GM23338 (cell line): ENCODE data around the gene NLRP1. TPM values are rescaled to one million over a fixed set of nuclear protein-coding genes. Genes with fewer than 3 reads are reported as not detected.
A peak's percentile ranks its signal among the peaks of the same experiment; 100 is the strongest.

Experiments used
- ATAC-seq: fragments of 200-7000 bp; cut with Tn5 transposase; 3 replicates; pipeline ENCODE4 v1.9.1; 2020
- DNase-seq: peaks from one replicate; pipeline ENCODE4 v3.0.0-alpha.2; 2015; ENCODE audit warnings: low spot score
- H2AFZ ChIP-seq: fragments of 200-600 bp; sonication (generic); 2 replicates; pipeline ENCODE4 v1.8.0; 2016; ENCODE audit warnings: antibody characterized with exemption, mild to moderate bottlenecking, moderate library complexity
- H3F3A ChIP-seq: fragments of 200-600 bp; sonication (generic); replicated peaks from 2 replicates; pipeline ENCODE4 v1.8.0; 2017; ENCODE audit warnings: antibody characterized with exemption, mixed run types, low read depth
- H3K27ac ChIP-seq: fragments of 200-600 bp; sonication (generic); 2 replicates; pipeline ENCODE4 v1.6.1; 2016; ENCODE audit warnings: low read depth
- H3K27me3 ChIP-seq: fragments of 200-600 bp; sonication (generic); 2 replicates; pipeline ENCODE4 v1.8.0; 2016; ENCODE audit warnings: mild to moderate bottlenecking, mixed run types, moderate library complexity; ENCODE audit not compliant: insufficient read depth
- H3K36me3 ChIP-seq: fragments of 200-600 bp; sonication (generic); 2 replicates; pipeline ENCODE4 v1.8.0; 2016; ENCODE audit warnings: mild to moderate bottlenecking; ENCODE audit not compliant: insufficient read depth
- H3K4me1 ChIP-seq: fragments of 200-600 bp; sonication (generic); 2 replicates; pipeline ENCODE4 v1.8.0; 2016; ENCODE audit warnings: mild to moderate bottlenecking, moderate library complexity; ENCODE audit not compliant: insufficient read depth
- H3K4me2 ChIP-seq: fragments of 200-600 bp; sonication (generic); 2 replicates; pipeline ENCODE4 v1.7.1; 2017; ENCODE audit warnings: mixed run types
- H3K4me3 ChIP-seq: fragments of 200-600 bp; sonication (generic); 2 replicates; pipeline ENCODE4 v1.6.1; 2016; ENCODE audit warnings: mixed run types
- H3K79me2 ChIP-seq: fragments of 200-600 bp; sonication (generic); replicated peaks from 2 replicates; pipeline ENCODE4 v1.8.0; 2017; ENCODE audit warnings: mild to moderate bottlenecking; ENCODE audit not compliant: insufficient read depth
- H3K9me2 ChIP-seq: fragments of 200-600 bp; sonication (generic); 2 replicates; pipeline ENCODE4 v1.8.0; 2017; ENCODE audit not compliant: insufficient read depth
- H4K20me1 ChIP-seq: fragments of 200-600 bp; sonication (generic); replicated peaks from 2 replicates; pipeline ENCODE4 v1.8.0; 2017; ENCODE audit warnings: mild to moderate bottlenecking; ENCODE audit not compliant: insufficient read depth
- H3K27ac Mint-ChIP-seq: 2 replicates; pipeline ENCODE4 v1.8.0; 2020; ENCODE audit warnings: inconsistent platforms, mild to moderate bottlenecking, moderate library complexity, mixed read lengths
- H3K27me3 Mint-ChIP-seq: 3 replicates; pipeline ENCODE4 v1.8.0; 2022; ENCODE audit warnings: low read depth, mild to moderate bottlenecking, moderate library complexity, mixed read lengths, inconsistent platforms; ENCODE audit not compliant: insufficient read depth, poor library complexity
- H3K36me3 Mint-ChIP-seq: 3 replicates; pipeline ENCODE4 v1.8.0; 2021; ENCODE audit warnings: low read depth, mild to moderate bottlenecking, inconsistent platforms, moderate library complexity, mixed read lengths
- H3K4me1 Mint-ChIP-seq: 3 replicates; pipeline ENCODE4 v1.8.0; 2020; ENCODE audit warnings: mild to moderate bottlenecking, inconsistent platforms, mixed read lengths
- H3K4me3 Mint-ChIP-seq: 3 replicates; pipeline ENCODE4 v1.8.0; 2021; ENCODE audit warnings: moderate library complexity, mild to moderate bottlenecking, inconsistent platforms, mixed read lengths
- H3K9me3 Mint-ChIP-seq: 3 replicates; pipeline ENCODE4 v1.8.0; 2020; ENCODE audit warnings: moderate library complexity, mild to moderate bottlenecking, inconsistent platforms, mixed read lengths
- EZH2 ChIP-seq: fragments of 200-600 bp; sonication (generic); IDR thresholded peaks from one replicate; pipeline ENCODE4 v1.8.0; 2017; ENCODE audit warnings: antibody characterized with exemption, mild to moderate bottlenecking, low read depth; ENCODE audit not compliant: unreplicated experiment
- EZH2phosphoT487 ChIP-seq: fragments of 200-600 bp; sonication (generic); IDR thresholded peaks from one replicate; pipeline ENCODE4 v1.8.1; 2018; ENCODE audit warnings: antibody characterized with exemption; ENCODE audit not compliant: unreplicated experiment
- JUNB ChIP-seq: IDR thresholded peaks from one replicate; pipeline ENCODE4 v1.6.1; 2016; ENCODE audit warnings: antibody characterized with exemption; ENCODE audit not compliant: unreplicated experiment
- NANOG ChIP-seq: IDR thresholded peaks from 2 replicates; pipeline ENCODE4 v1.6.1; 2016; ENCODE audit warnings: antibody characterized with exemption, borderline replicate concordance
- POLR2AphosphoS5 ChIP-seq: IDR thresholded peaks from 2 replicates; pipeline ENCODE4 v1.6.1; 2016; ENCODE audit warnings: antibody characterized with exemption, low read depth
- STAT1 ChIP-seq: IDR thresholded peaks from one replicate; pipeline ENCODE4 v1.6.1; 2016; ENCODE audit warnings: antibody characterized with exemption; ENCODE audit not compliant: unreplicated experiment
- ZNF114 ChIP-seq: fragments of 250-450 bp; sonication (Bioruptor Pico); IDR thresholded peaks from 2 replicates; pipeline ENCODE4 v1.5.0; 2020; ENCODE audit warnings: mild to moderate bottlenecking, moderate library complexity
- ZNF331 ChIP-seq: fragments of 250-450 bp; sonication (Bioruptor Pico); IDR thresholded peaks from 2 replicates; pipeline ENCODE4 v1.5.0; 2020; ENCODE audit warnings: low read depth, mild to moderate bottlenecking, moderate library complexity
- polyA plus RNA-seq: library from polyadenylated mRNA; unstranded; fragments of >200 nt; fragmentation: Nextera tagmentation; extraction: Ambion mirVana; gene quantifications from 2 replicates; pipeline ENCODE4 v1.2.1, GENCODE V29; 2016
- total RNA-seq: library from RNA; depleted of rRNA; stranded (reverse); fragments of >200 nt; shearing (Covaris generic); gene quantifications from 2 replicates; pipeline ENCODE4 v1.2.3, GENCODE V29; 2014
- TF ChIP-seq, protein P1 (sequence below): IDR thresholded peaks from 2 replicates; pipeline ENCODE4 v1.6.1; 2016; ENCODE audit warnings: antibody characterized with exemption
- TF ChIP-seq, protein P2 (sequence below): IDR thresholded peaks from one replicate; pipeline ENCODE4 v1.6.1; 2018; ENCODE audit warnings: antibody characterized with exemption; ENCODE audit not compliant: unreplicated experiment
- TF ChIP-seq, protein P3 (sequence below), 2 experiments: fragments of 200-600 bp in 1 of 2; sonication (generic) in 1 of 2; conservative IDR thresholded peaks; 2 replicates each; pipeline versions ENCODE4 v1.5.1 to v1.6.1; 2016 to 2017; ENCODE audit warnings: antibody characterized with exemption in 2 of 2, low read depth in 2 of 2, mild to moderate bottlenecking in 2 of 2, moderate library complexity in 1 of 2

Gene NLRP1
- total and polyA plus RNA-seq, 2 experiments from 2014 or later = 7.6 to 16.2 TPM

DNA sequence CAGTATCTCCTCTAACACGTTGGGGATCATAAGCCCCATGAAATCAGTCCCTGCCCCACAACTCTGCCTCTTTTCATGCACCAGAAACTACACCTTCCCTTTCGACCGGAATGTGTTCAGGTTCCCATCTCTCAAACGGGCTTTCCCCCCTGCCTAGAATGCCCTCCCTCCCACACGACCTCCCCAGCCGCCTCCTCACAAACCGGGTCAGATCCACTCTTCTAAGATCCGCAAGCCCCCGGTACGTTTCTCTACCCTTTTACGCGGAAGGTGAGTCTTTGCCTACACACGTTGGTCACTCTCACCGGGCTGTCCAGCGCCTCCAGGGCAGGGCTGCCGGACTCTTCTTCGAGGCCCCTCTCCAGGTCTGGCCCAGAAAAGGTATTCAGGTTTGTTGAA, 116.2 kb downstream of the NLRP1 start:
- Histone ChIP-seq H3K4me2 (peak overlapping the region; percentile 97), H2AFZ (peak overlapping the region; percentile 95), H3K4me1 (peaks cover 10% of the 10 kb centered on the region), H3K27me3 (no peaks in the 10 kb centered on the region), H3K9me2 (no peaks in the 10 kb centered on the region), H3K36me3 (no peaks in the 10 kb centered on the region; the same call in none of the 2 replicates), H4K20me1 (peaks cover 28% of the 10 kb centered on the region), H3K4me3 (peak overlapping the region; percentile 88), H3F3A (no peaks in the 10 kb centered on the region), H3K27ac (peak overlapping the region; percentile 78), H3K79me2 (peaks cover 56% of the 10 kb centered on the region)
- peak; percentile 14 for DNase-seq
- TF ChIP-seq EZH2 = no peak
- TF ChIP-seq, protein P1, sequence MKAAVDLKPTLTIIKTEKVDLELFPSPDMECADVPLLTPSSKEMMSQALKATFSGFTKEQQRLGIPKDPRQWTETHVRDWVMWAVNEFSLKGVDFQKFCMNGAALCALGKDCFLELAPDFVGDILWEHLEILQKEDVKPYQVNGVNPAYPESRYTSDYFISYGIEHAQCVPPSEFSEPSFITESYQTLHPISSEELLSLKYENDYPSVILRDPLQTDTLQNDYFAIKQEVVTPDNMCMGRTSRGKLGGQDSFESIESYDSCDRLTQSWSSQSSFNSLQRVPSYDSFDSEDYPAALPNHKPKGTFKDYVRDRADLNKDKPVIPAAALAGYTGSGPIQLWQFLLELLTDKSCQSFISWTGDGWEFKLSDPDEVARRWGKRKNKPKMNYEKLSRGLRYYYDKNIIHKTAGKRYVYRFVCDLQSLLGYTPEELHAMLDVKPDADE = no peak
- TF ChIP-seq ZNF114 = no peak
- TF ChIP-seq, protein P2, sequence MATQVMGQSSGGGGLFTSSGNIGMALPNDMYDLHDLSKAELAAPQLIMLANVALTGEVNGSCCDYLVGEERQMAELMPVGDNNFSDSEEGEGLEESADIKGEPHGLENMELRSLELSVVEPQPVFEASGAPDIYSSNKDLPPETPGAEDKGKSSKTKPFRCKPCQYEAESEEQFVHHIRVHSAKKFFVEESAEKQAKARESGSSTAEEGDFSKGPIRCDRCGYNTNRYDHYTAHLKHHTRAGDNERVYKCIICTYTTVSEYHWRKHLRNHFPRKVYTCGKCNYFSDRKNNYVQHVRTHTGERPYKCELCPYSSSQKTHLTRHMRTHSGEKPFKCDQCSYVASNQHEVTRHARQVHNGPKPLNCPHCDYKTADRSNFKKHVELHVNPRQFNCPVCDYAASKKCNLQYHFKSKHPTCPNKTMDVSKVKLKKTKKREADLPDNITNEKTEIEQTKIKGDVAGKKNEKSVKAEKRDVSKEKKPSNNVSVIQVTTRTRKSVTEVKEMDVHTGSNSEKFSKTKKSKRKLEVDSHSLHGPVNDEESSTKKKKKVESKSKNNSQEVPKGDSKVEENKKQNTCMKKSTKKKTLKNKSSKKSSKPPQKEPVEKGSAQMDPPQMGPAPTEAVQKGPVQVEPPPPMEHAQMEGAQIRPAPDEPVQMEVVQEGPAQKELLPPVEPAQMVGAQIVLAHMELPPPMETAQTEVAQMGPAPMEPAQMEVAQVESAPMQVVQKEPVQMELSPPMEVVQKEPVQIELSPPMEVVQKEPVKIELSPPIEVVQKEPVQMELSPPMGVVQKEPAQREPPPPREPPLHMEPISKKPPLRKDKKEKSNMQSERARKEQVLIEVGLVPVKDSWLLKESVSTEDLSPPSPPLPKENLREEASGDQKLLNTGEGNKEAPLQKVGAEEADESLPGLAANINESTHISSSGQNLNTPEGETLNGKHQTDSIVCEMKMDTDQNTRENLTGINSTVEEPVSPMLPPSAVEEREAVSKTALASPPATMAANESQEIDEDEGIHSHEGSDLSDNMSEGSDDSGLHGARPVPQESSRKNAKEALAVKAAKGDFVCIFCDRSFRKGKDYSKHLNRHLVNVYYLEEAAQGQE = no peak
- TF ChIP-seq NANOG = no peak
- TF ChIP-seq, protein P3, sequence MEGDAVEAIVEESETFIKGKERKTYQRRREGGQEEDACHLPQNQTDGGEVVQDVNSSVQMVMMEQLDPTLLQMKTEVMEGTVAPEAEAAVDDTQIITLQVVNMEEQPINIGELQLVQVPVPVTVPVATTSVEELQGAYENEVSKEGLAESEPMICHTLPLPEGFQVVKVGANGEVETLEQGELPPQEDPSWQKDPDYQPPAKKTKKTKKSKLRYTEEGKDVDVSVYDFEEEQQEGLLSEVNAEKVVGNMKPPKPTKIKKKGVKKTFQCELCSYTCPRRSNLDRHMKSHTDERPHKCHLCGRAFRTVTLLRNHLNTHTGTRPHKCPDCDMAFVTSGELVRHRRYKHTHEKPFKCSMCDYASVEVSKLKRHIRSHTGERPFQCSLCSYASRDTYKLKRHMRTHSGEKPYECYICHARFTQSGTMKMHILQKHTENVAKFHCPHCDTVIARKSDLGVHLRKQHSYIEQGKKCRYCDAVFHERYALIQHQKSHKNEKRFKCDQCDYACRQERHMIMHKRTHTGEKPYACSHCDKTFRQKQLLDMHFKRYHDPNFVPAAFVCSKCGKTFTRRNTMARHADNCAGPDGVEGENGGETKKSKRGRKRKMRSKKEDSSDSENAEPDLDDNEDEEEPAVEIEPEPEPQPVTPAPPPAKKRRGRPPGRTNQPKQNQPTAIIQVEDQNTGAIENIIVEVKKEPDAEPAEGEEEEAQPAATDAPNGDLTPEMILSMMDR (conservative IDR thresholded peaks at IDR 0.05; ENCODE audit: low read depth in 2 of 2) = no peak
- no peak for TF ChIP-seq ZNF331
- no peak for TF ChIP-seq POLR2AphosphoS5
- TF ChIP-seq JUNB = no peak
- TF ChIP-seq EZH2phosphoT487 = no peak
- TF ChIP-seq STAT1 = no peak
- Mint-ChIP-seq H3K4me3 (peak overlapping the region; percentile 96), H3K27me3 (peaks cover 2% of the 10 kb centered on the region), H3K36me3 (peaks cover 5% of the 10 kb centered on the region), H3K9me3 (no peaks in the 10 kb centered on the region), H3K4me1 (peaks cover 23% of the 10 kb centered on the region), H3K27ac (peak overlapping the region; percentile 34)
- peak; percentile 7 for ATAC-seq
